Stimulated activated CD4-positive, alpha-beta T cell treated with anti-CD3 and anti-CD28 coated beads, Interleukin-2, amount 100 ng/mL, for 4 hours (primary cell): Measurements from ENCODE around the gene DMD.
"Not testable (repeated sequence)": the region's sequence is repeated elsewhere in the genome, so short reads cannot be mapped to it uniquely, and the experiment has no call there.

Source experiments
- DNase-seq: peaks from one replicate; pipeline ENCODE4 v3.0.0-alpha.2; 2020; ENCODE audit warnings: low read depth

Gene DMD

DNA sequence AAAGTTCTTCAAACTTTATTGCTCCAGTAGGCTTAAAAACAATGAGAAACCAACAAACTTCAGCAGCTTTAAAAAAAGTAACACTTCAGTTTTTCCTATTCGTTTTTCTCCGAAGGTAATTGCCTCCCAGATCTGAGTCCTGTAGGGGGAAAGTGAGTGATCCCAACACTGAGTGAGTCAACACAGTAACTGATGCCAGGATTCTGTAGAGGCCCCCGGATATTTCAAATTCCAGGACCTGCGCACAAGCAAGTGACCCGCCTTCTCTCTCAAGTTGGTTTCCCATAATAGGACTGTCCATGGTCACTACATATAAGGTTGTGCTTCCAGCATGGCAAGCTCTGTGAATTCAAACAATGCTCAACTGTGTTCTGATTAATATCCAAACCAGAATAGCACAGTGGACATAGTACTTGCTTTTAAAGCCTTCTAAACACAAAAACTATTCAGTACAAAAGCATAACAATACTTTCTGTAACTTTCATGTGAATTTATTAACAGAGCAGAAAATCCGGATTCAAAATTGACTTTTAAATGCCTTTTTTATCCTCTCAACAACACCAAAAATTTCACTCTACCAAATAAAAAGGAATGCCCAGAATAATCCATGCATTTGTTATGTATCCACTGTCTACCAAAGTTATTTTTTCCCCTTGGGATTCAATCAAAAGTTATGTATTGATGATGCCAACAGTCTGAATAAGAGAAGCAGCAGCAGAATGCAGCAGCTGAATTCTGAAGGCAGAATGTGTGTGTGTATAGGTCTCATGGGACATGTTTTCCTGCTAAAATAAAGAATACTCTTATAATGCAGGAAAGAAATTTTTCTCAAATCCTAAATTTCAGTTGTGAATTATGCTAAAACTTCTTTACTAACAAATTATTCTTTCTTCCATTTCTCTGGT, at the start of gene DMD:
Gene DMD, minus strand, starts transcription at position 194 of the 905 bp plus-strand sequence. CDS start 237 bp downstream, outside the sequence.
- no peak for DNase-seq

- no peak for DNase-seq
Measured at GRCh38 chrX:33252306-33252825, 41.0 kb upstream of the DMD start.

GRCh38 chrX:33218819-33219218, 7.5 kb upstream of the DMD start:
- DNase-seq: no peak

- DNase-seq: no peak
Measured at GRCh38 chrX:33210156-33210555, 1.2 kb downstream of the DMD start.

GRCh38 chrX:33207056-33207455, 4.3 kb downstream of the DMD start:
- no peak for DNase-seq

DNA sequence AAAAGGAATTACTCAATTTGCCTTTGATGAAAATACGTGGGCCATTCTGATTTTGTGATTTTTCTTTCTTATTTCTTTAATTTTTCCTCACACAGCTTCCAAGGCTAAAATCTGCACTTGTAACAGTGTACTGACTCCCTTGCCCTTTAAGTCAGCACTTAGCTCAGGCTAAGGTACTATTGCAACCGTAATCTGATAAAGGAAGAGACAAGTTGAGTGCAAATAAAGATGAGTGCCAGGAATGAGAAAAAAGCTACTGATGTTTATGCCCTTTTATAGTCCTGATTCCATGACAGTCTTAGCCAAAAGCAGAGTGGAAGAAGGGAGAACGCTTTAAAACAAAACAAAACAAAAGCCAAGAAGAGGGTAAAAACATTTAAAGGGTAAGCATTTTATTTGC, 6.0 kb downstream of the DMD start:
- DNase-seq: no peak

DNA sequence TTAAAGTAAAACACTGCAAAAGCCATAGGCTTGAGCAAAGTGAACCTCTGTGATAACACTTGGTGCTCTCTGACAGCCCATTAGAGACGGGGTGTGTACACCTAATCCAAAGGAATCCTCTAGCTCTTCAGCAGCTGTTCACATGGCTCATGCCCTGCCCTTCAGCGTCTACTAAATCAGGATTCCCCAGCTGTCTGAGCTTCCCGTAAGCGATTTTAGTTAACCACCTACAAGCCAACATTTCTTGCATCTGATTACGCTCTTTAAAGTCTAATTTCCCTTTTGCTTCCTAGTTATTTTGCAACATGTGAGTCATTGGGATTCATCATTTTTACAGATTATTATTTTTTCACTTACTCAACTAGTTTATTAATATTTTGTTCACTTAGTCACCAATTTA, 6.5 kb downstream of the DMD start:
- DNase-seq: no peak

DNA sequence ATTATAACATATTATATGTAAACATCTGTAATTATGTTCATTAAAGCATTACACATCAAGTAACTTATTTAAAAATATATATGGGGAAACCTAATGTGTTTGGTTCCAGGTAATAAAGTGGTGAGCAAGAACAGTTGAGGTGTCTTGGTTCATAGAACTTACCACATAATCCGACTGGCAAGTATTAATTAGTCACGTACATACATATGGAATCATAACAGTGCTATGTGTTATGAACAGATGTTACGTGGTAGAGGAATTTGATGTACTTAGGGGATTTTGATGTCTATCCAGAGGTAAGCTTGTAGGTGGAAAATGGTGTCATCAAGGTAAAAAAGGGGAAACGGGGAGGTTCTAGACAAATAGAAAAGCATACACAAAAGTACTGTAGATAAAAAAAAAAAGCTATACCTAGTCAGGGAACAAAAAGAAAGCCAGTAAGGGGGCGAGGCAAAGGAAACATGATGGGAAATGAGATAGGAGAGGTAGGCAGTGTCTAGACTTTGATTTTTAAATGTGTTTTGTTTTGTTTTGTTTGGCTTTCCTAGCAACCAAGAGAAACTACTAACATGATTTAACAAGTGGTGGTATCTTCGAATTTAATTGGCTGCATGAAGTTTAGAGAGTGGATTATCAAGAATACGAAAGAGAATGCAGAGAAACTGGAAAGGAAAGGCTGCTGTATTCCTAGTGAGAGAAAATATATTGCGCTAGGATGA, 12.6 kb downstream of the DMD start:
- DNase-seq: no peak

GRCh38 chrX:33195698-33196097, 15.7 kb downstream of the DMD start:
- DNase-seq: no peak

DNA sequence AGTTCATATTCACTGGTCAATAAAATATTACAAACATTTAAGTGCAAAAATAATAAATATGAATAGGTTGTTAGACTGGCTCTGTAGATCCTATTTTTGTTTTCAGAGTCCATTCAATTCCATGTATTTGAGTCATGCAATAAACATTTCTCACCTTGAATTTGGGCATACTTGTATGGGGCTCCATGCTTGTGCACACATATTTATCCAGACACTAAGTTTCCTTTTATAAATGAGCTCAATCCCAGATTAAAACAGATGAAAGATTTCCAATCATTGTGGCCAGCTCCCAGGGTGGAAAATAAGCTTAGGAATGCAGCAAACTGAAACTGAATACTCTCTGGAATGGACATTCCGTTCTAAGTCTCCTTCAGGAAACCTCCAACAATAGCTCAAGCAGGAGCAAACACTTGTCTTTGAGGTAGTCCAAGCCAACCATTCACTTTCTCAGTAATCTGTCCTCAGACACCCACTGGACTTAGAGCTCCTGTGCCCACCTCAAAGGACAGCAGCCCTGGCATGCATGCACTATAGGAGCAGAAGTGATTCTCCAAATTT, 16.4 kb downstream of the DMD start:
- no peak for DNase-seq

DNA sequence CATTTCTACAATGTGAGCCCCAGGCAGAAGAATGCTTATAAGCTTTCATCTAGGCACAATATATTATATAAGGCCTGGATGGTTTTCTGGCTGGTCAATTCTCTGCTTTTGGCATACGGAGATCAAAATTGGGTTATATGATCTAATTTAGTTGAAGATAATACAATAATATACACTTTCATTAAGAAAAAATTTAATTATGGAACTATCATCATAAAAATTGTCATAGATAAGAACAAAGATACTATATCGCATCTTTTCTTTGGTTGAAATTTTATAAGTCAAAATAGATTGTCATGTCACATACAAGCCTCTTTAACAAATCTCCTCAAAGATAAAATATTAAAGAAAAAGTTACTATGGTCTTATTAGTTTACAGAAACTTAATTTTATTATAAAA, 17.1 kb downstream of the DMD start:
- DNase-seq: no peak

DNA sequence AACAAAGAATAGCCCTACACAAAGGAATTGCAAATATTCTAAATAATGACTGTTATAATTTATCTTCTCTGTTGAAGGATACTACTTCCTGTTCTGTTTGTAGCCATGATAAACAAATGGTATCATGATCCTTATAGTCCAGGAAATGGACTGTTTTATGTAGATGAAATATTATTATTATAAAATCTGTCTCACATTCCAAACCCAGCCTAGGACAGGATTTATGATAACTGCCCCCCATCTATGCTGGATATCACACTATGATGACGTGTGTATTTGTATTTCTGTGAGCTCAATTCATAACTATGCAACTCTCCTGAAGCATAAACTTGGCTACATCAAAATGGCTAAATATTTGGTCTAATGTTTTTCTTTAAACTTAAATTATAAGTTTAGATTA, 21.3 kb downstream of the DMD start:
- no peak for DNase-seq

DNA sequence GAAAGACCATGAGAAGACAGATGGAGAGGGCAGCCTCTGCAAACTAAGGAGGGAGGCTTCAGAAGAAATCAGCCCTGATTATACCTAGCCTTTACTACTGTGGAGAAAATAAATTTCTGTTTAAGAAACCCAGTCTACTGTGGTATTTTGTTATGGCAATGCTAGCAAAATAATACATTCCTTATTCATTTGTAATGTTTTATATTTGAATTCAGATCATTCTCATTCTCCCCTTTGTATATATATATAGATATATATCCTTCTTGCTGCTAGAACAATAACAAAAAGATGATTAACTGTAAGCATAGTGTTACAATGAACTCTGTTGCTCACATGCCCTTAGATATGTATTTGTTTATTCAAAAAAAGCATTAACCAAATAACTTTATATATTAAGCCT, 22.5 kb downstream of the DMD start:
- no peak for DNase-seq

GRCh38 chrX:33188286-33188685, 23.1 kb downstream of the DMD start:
- no peak for DNase-seq

DNA sequence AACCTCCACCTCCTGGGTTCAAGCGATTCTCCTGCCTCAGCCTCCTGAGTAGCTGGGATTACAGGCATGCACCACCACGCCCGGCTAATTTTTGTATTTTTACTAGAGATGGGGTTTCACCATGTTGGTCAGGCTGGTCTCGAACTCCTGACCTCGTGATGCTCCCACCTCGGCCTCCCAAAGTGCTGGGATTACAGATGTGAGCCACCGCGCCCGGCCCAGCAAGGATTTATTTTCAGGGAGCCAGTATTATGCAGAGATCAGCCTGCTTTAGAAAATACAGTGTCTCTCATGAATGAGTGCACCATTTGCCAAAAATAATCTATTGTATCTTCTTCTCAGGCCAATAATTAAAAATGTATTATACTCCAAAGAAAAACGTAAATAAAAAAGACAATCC, 26.5 kb downstream of the DMD start:
- not testable (repeated sequence) for DNase-seq

DNA sequence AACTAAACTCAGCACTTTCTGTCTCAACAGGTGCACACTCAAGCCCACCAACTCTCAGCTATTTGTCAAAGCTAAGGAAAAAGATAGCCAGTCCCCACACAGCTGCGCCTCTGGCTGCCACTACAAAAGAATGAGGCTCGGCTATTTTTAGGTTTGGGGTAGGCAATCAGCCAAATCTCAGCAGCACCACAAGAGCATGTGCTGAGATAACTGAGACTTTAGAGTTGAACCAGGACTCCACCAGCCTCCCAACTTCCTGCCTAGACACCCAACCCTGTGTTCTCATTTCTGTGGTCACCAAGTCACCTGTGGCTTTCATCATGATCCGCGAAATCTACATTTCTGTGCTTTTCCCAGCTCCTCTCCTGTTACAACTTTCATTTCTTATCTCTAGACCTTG, 28.0 kb downstream of the DMD start:
- DNase-seq: no peak

DNA sequence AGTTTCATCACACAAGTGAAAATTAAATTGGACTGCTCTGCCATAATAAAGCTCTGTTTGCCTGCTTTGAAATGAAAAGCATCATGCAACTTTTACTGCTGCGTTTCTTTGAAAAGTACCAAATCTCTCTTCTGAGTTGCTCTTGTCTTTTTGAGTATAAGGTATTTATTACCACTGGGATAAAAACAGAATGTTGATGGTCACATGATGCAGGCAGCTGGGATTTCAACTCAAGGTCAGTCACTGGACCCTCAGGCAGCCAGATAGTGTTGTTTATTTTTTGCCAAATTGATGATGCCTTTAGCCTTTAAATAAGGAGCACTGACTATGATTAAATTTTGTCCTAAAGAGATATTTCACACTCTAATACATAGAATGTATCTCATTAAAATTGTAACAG, 32.7 kb downstream of the DMD start:
- DNase-seq: no peak

DNA sequence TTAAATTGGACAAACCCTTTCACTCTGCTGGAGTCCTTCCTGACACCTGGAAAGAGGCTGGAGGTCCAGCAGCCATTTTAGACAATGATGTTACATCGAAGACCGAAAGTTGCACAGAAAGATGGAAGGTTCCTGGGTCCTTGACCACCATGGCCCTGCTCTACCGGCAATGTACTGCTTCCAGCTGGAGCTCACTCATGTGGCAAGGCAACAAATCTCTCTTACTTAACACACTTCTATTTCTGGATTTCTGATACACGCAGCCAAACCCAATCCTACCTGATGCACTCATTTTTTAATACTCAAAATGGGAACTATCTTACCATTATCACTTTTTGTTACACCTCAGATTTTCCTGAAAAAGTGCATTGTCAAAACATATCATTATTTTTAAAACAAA, 33.1 kb downstream of the DMD start:
- DNase-seq: no peak

DNA sequence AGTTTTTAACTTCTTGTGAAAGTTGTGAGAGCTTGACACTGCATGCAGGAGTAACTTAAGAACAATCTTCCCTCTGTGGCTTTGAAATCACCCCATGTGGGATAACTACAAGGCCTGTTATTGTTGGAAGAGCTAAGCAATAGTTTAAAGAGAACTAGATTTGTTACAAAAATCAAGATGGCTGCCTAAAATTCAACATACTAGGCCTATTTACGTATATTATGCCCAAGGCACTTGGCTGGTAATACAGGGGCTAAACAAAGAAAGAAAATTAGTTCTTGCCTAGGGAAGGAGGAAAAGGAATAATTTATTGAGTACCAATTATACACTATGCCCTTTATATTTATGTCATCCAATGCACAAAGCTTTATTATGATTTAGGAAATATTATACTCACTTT, 36.1 kb downstream of the DMD start:
- DNase-seq: no peak

DNA sequence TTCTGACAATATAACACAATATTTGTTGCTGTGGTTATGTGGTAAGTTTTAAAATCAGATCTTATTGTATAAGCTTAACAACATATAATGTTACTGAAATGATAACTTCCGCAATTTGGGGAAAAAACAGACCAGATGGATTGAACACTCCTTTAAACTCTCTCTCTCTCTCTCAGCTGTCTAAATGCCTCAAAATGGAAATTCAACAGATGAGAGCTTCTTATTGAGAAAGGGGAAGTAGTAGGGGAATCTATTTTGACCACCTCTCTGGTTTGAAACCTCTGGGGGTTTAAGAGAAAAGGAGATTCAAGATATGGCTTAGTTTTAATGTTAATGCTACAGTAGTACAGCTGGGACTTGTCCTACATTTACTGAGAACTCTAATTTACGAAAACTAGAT, 40.3 kb downstream of the DMD start:
- no peak for DNase-seq

GRCh38 chrX:33161829-33162228, 49.5 kb downstream of the DMD start:
- no peak for DNase-seq

DNA sequence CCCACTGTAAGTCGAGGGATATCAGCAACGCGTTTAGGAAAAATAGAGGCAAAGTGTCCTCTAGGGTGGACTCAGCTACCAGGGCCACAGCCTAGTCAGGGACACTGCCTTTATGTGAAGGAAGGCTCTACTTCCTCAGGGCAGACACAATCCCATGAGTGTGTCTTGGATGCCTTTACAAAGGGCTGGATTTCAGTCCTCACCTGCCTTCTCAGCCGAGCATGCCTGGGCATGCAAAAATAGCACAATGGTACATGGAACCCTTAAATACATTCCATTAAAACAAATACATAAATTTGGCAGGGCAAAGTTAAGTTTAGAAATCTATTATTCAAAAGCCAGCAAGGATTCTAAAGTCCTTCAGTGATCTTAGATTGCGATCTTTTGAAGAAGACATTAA, 51.1 kb downstream of the DMD start:
- no peak for DNase-seq

GRCh38 chrX:33156152-33156726, 55.1 kb downstream of the DMD start:
- no peak for DNase-seq
